HG03432 (cell line): ENCODE results near the gene JAML.

Experiments used
- ATAC-seq: cut with Tn5 transposase; IDR thresholded peaks from one replicate; pipeline ENCODE4 v1.9.1; 2021; ENCODE audit warnings: mild to moderate bottlenecking, moderate library complexity; ENCODE audit not compliant: unreplicated experiment

The JAML gene

DNA sequence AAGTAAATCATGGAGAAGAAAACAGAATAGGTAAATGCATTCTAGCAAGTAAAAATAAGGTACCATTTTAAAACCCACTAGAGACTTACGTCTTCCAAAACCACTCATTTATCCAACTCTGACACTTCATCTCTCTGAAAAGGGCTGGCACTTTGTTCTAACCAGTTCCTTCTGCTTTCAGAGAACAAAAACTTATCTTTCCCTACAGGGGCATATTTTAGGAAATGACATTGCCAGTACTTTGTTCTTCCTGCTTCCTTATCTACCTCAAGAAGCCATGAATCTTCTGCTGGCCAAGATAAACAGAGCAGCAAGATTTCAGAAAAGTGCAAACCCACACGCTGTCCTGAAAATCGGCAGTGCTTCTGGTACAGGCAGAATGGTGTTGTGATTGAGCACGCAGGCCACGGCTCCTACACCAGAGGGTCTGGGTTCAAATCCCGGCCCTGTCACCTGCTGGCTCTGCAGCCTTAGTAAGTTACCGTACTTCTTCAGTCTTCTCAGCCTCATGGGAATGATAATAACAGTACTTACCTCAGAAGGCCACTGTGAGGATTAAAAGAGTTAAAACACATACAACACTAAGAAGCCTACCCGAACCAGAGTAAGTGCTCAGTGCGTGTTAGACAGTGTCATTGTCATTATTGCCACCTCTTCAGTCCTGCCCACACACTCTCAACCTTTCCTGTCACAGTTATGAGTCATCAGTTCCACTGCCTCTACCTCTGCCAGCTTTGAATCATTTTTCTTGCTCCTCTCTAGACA is 16.4 kb upstream of the JAML start:
- peak; percentile 90 for ATAC-seq

DNA sequence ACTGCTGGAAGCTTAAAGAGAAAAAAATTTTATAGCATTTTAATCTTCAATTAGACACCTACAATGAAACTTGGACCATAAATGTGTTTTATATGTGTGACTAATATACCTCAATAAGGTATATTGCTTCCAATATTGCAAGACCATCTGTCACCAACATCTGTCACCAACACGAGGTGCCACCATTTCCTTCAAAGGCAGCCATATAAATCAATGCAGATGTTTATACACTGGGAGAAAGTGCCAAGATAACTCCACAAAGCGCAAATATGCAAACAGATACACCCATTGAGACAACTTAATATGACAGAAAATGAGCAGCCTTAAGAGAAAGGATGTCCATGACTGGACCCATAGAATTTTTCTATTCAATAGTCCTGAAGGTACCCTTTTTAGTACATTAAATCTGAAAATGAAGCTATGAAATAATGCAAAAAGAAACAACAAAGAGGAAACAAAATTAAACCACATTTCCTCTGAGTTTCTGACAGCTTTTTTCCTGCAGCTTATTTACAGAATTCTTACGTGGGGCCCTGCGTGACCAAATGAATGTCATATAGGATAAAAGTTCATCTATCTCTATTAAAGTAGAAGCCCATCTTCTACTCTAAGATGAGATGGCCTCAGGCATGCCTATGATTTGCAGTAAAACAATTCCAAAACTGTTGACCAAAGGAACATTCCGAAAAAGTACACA is 14.8 kb upstream of the JAML start:
- ATAC-seq, result no peak

DNA sequence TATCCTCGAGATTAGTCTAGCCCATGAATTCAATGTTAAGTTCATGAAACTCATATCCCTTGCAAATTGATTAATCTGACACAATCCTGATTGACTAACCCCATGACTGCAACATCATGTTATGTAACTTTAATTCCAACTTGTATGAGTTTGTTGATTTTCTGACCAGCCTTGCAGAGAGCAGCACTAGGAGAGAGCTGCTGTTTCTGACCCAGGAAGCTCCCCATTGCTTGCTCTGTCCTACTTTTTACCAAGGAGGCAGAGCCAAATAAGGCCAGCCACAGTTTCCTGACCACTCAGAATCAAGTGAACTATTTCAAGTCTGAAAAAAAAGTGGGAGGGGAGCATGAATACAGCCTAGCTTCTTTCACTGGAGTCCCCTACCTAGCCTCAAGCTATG is 14.1 kb upstream of the JAML start:
- ATAC-seq, result no peak

DNA sequence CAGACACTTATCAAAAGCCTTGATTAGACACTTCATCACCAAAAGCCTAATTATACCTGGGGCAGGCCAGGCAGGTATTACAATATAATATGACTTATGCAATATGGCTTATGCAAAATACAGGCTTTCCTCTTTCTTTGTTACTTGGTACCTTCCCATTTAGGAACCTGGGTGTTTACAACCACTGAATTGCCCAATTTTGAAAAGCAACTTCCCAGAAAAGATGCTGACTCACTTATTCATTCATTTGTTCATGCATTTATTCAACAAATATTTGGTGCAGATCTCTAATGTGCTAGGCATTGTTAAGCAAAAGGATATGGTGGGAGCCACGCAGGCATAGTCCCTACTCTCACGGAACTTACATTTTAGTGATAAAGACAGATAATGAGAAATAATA is 13.6 kb upstream of the JAML start:
- ATAC-seq, result no peak

DNA sequence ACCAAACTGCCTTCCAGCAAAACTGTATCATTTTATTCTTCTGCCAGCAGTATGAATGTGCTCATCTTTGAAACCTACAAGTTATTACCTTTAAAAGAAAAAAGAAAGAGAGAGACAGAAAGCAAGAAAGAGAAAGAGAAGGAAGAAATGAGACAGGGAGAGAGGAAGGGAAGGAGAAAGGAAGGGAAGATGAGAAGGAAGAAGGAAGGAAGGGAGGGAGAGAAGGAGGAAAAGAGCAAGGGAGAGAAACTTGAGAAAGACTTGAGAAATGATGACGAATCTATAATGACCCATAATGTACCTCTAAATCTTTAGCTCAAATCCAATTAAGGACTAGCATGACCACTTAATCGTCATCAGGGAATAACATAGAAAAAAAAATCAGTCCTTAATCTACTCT is 11.4 kb upstream of the JAML start:
- ATAC-seq, result no peak

DNA sequence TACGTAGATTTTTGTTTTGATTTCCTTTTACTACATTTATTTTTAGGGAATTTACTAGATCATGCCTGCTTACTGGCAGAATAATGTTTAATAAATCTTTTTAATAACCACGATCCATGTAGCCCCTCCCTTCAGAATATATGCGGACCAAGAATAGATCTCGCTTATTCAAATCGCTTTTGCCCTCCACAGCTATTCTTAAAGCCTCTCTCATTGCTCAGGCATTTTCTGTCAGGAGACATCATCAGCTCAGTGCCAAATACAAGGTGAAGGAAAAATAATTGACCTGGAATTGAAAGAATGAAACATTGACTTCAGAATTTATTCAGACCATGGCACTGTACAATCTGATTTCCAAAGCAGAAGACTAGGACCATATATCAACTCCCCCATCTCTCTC is 10.0 kb upstream of the JAML start:
- no peak for ATAC-seq

DNA sequence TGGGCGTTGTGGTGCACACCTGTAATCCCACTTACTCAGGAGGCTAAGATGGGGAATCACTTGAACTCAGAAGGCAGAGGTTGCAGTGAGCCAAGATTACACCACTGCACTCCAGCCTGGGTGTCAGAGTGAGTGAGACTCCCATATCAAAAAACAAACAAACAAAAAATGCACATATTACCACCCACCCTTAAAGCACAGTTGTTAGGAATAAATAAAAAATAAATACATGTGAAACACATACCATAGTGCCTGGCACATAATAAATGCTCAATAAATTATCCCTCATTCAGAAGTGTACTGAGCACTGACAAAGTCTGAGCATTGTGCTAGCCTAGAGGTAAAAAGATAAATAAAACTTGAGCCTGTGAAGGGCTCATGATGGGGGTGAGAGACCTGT is 9.0 kb upstream of the JAML start:
- no peak for ATAC-seq

DNA sequence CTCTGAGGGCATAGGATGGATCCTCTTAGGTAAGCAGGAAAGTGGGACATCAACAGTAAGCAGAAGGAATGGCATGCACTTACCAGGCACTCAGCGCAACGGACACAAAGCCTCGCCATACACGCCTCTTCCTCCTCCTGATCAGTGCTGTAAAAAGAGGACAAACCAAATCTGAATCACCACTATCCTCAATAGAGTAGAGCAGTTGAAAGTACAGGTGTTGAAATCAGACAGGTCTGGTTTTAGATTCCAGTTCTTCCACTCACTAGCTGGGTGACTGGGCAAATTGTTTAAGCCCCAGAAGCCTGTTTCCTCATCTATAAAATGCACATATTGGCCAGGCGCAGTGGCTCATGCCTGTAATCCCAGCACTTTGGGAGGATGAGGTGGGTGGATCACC is 8.6 kb upstream of the JAML start:
- no peak for ATAC-seq

DNA sequence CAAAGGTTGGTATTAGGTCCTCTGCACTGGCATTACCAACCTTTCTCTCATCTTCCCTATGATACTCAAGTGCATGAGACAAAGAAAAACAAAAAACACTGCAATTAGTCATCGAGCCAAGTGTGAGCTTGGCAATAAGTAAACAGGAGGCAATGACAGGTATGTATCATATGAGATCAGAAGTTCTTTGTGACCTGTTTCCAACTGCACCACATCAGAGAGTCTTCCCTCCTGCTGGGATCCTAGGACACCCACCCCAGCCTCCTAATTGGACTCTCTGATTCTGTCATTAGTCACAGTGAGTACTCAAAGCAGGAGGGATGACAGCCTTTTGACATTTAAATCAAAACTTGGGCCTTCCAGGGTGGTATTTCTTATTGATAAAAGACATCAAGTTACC is 7.8 kb upstream of the JAML start:
- ATAC-seq, result no peak

DNA sequence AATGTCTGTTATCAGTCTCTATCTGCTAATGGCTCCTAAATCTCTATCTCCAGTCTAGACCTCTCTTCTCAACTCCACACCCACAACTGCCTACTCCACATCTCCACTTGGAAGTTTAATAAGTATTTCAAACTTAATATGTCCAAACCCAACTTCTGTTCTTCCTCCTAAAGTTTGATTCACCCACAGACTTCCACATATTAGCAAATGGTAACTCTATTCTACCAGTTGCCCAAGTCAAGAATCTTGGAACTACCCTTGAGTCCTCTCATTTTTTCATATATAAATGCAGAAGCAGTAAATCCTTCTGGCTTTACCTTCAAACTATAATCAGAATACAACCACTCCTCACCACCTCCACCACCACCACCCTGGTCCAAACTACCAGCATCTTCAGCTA is 6.7 kb upstream of the JAML start:
- no peak for ATAC-seq

DNA sequence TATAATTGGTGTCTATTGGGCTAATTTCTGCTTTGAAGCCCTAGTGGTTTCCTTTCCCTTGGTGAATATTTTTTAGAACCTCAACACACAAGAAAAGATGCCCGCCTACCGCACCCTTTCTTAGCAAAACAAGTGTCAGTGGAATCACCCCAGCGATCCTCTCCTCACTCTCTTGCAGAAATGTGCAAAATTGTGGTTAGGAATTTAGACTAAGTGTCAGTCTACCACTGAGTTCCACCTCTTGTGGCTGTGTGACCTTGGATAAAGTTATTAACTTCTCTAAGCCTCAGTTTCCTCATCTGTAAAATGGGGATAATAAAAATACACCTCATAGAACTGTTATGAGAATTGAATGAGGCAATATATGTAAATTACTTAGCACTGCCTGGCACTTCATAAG is 5.3 kb upstream of the JAML start:
- ATAC-seq, result no peak

DNA sequence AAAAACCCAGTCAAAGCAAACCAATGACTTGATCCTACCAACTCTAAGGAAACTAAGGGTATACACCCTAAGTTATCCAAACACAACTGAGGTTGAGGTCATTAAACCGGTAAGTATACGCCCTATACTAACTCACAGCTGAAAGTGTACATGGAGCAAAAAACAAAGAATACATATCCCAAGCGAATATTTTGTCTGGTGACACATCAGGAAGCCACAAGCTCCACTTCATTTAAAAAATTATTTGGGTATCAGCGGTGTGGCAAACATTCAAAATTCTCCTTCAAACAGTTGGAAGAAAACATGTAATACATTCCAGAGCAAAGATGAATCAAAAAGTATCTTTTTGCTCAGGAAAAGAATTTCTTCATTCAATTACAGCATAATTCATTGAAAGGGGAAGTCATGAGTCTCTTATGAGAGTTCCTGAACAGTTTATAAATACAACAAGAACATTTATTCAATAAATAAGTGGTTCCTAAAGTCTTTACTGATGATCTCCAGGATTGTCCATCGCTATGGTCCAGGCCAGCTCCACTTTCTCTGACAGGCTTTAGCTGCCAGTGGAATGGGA is 4.5 kb upstream of the JAML start:
- no peak for ATAC-seq

DNA sequence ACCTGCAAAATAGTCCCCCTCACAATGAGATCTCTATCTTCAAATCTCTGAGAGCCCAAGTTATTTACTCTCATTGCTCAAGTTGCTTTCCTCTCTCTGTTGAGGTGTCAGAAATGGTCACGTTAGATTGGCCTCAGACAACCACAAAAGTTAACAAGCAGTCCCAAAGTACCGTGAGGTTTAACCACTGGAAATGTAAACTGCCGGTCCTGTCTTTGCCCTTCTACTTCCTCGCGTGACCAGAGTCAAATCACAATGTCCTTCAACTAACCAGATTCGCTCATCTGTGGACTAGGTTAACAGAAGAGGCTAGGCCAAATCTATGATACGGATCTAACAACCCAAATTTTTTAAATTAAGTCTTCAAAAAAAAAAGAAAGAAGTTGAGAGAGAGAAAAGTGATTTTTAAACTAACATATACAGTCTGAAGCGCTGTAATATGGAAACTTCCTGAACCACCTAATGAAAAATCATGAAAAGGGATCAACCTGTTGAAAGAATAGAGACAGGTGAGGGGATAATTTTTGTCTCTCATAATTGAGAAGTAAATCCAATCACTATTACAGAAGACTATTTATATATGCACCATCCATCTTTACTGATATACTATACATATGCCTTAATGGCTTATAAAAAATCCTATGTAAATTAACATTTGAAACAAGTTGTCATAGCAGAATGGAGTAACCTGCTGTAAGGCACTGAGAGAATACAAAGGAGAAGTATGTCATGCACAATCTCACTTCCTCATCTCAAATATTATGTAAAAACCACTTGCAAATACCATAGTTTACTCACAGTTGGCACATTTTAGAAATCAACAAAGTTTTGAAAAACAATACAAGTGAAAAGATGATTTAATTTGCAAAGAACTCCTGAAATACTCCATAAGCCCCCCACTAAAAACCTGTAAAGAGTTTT is 3.3 kb upstream of the JAML start:
- ATAC-seq, result peak; percentile 64

DNA sequence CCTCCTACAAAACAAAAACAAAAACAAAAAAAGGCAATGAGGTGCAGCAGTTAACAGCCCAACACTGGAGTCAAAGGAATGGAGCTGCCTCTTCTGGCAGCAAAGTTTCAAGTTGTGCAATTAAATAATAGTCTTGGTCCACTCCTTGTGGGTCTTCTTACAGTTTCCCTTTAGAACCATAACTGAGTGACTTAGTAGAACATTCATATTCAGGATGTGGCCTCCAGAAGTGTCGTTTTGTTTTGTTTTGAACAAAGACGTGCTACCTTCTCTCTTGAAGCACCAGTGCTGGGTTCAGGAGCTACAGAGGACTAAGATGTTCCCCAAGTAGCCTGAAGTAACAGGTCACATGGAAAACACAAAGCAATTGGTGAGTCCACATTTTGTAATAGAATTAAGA is 2.0 kb upstream of the JAML start:
- no peak for ATAC-seq

DNA sequence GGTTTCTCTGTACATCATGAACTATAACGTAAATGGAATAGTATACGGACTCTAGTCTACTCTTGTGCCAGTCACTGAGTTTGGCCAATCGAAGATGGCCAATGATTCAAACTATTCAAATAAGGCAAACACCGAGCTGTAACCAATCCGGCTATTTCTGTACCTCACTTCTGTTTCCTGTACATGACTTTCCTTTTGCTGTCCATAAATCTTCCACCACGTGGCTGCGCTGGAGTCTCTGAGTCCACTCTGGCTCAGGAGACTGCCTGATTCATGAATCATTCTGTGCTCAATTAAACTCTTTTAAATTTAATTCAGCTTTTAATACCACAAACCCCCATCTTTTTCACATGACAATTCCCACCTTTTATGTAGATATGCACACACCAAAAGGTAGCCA is 1.5 kb upstream of the JAML start:
- no peak for ATAC-seq

DNA sequence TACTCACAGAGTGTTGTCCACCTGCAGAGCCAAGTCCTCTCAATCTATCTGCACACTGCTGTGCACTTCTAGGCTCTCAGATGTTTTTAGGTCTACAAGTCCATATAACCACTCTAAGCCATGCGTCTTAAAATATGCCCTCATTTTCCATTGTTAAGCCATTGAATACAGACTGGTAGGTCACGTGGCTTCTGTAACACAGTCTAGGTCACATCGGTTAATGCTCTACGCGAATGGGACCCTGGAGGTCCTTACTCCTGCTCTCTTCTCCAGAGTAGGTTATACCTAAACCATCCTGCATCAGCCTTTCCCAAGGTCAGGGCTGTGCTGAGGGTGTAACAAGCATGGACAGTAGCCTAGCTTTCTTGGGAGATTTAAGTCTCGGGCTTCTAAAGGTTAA is 819 bp downstream of the JAML start:
- no peak for ATAC-seq

DNA sequence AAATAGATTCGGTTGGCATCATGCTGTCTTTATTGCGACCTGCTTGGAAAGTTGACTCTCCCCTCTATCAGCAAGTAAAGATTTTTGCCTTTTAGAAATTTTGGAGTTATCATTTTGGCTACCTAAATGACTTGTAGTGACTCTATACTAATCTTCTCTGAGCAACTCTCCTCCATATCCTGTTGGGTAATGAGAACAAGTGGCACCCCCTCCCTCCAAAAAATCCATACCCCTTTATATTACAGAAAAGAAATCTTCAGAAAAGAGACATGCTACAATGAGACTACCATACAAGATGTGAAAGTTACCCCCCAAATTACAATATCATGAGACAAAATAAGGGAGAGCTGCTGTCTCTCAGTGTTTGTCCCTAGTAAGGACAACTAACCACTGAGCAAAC is 1.2 kb downstream of the JAML start:
- ATAC-seq, result no peak

DNA sequence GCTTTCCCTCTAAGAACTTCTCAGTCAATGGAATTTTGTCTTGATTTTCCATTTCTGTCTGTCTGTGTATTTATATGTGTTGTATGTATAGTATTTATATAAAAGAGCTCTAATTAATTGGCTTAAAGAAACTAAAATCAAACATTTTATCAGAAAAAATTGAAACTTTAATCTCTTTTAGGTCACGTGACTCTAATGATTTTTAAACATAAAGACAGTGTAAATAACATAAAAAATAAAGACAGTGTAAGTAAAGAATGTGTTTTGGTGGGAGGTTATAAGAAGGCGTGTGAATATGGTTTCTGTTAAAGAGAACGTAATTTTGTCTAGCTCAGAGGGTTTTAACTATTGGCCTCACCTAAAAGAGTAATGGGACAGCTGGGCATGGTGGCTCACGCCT is 2.4 kb downstream of the JAML start:
- no peak for ATAC-seq

DNA sequence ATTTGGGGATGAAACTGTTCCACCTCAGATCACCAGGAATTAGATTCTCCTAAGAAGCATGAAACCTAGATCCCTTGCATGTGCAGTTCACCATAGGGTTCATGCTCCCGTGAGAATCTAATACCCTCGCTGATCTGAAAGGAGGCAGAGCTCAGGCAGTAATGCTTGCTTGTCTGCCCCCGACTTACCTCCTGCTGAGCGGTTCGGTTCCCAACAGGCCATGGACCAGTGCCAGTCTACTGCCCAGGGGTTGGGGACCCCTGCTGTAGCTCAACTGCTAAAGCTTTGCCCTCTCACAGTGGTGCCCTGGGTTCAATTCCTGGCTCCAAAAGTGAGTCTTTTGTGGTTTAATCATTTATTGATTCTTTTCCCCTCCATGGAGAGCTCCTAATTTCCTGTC is 3.4 kb downstream of the JAML start:
- no peak for ATAC-seq

DNA sequence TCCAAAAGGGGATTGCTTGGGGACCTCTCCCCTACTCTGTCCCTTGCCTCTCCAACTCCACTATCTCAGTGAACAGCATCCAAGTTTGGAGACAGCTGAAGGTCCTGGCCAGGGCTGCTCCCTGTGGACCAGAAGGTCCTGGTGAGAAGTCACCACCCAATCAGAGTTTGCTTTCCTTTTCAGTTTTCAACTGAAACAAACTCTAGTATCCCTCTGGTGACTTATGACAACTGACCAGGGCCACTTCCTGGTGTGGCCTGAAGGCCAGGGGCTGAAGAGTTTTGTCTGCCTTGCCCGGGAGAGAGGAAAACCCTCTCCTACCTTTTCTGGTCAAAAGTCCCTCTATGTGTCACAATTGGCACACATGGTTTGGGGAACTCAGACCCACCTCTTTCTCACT is 5.1 kb downstream of the JAML start:
- ATAC-seq, result no peak

DNA sequence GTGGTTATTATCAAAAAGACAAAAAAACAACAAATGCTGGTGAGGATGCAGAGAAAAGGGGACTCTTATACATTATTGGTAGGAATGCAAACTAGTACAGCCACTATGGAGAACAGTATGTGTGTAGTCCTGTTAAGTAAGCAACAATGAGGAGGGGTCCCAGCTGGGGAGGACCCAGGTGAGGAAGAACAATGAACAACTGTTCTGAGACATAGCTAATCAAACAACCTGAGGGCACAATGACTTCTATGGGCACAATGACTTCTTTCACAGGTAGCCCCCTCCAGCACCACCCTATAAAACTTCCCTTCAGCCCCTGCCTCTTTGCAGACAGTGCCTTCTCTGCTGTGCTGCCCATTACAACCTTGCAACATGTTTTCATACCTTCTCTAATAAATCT is 5.6 kb downstream of the JAML start:
- no peak for ATAC-seq
